ENCODE measurements around the gene OR8H2. TPM values are rescaled to one million over a fixed set of nuclear protein-coding genes. Genes with fewer than 3 reads are reported as not detected.

Gene OR8H2
- total and polyA plus RNA-seq, 2 of the 4 experiments (the other 2 are of a cell fraction) = not detected

DNA sequence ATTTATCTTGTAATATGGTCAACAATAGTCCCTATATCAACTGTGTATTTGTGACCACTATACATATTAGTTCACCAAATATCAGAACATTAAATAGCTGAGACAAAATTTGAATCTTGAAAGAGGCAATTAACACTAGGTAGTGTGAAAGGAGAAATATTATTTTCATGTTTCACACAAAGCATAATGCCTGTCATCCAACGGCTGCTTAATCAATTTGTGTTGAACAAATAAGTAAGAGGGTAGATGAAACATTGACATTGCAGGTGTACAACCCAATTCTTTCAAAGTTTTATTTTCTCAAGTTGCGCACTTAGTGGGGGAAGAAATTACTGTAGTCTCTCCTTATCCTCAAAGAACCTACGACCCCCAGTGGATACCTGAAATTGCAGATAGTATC is 13.8 kb upstream of the OR8H2 start:
- intact Hi-C loops (cut with micrococcal nuclease) (no loop called here), dilution Hi-C loops (cut with HindIII; ENCODE audit: low sequenced_read_pairs, unreplicated experiment) (no loop called here), in situ Hi-C loops (cut with MboI; ENCODE audit: low sequenced_read_pairs) (no loop called here)
- no peak overlapping the region for H3K23ac ChIP-seq (ENCODE audit: low read depth, low read length)
- H3K36me3 ChIP-seq (ENCODE audit: control insufficient read depth, insufficient read depth, low read length) = no peaks in the 10 kb centered on the region
- no peak overlapping the region for H4K8ac ChIP-seq (ENCODE audit: low read depth in 2 of 2, low read length in 2 of 2)
- CTCF ChIA-PET = no interaction called here
- no peak overlapping the region for H2BK15ac ChIP-seq (ENCODE audit: low read depth, low read length)
- no CpG with 5 or more reads among the region's 3 CpGs for WGBS, 2 experiments (ENCODE audit: extremely low coverage in 2 of 2, insufficient read length in 1 of 2)
- H3K4me2 ChIP-seq (ENCODE audit: low read depth, low read length) = no peak overlapping the region
- no peak for DNase-seq
- H3K4me1 ChIP-seq (ENCODE audit: control insufficient read depth, insufficient read depth, low read length) = no peaks in the 10 kb centered on the region
- no peak overlapping the region for H2AFZ ChIP-seq (replicated peaks; ENCODE audit: low read length, poor library complexity)
- no peaks in the 10 kb centered on the region for H3K79me1 ChIP-seq (ENCODE audit: low read depth in 1 of 2, low read length in 2 of 2)
- H3K4me3 ChIP-seq (ENCODE audit: insufficient read depth, low read depth, low read length) = no peak overlapping the region
- no peaks in the 10 kb centered on the region for H3K27me3 ChIP-seq (ENCODE audit: control insufficient read depth, insufficient read depth, low read length)
- no peaks in the 10 kb centered on the region; the same call in 1 of the 2 replicates for H3K9me3 ChIP-seq (ENCODE audit: control insufficient read depth, insufficient read depth, low read length)
- no peak for TF ChIP-seq CEBPB (IDR thresholded peaks at IDR 0.05; ENCODE audit: low read depth, low read length)
- no peak for TF ChIP-seq NFE2L2 (IDR thresholded peaks at IDR 0.05; ENCODE audit: low read depth, low read length)
- no peak for TF ChIP-seq MXI1 (IDR thresholded peaks at IDR 0.05; ENCODE audit: borderline replicate concordance, low read depth, low read length)
- no peak for TF ChIP-seq FOS (IDR thresholded peaks at IDR 0.05; ENCODE audit: low read depth, low read length)
- no peak for TF ChIP-seq CHD1 (IDR thresholded peaks at IDR 0.05; ENCODE audit: low read depth, low read length)
- TF ChIP-seq, protein P1, sequence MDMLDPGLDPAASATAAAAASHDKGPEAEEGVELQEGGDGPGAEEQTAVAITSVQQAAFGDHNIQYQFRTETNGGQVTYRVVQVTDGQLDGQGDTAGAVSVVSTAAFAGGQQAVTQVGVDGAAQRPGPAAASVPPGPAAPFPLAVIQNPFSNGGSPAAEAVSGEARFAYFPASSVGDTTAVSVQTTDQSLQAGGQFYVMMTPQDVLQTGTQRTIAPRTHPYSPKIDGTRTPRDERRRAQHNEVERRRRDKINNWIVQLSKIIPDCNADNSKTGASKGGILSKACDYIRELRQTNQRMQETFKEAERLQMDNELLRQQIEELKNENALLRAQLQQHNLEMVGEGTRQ (IDR thresholded peaks at IDR 0.05; ENCODE audit: low read depth, low read length) = no peak
- no peak for TF ChIP-seq RFX5 (IDR thresholded peaks at IDR 0.05; ENCODE audit: low read depth, low read length)
- no peak for TF ChIP-seq RAD21 (IDR thresholded peaks at IDR 0.05; ENCODE audit: low read length)
- no peak for TF ChIP-seq MAFK (IDR thresholded peaks at IDR 0.05; ENCODE audit: low read depth, low read length)
- TF ChIP-seq, protein P2, sequence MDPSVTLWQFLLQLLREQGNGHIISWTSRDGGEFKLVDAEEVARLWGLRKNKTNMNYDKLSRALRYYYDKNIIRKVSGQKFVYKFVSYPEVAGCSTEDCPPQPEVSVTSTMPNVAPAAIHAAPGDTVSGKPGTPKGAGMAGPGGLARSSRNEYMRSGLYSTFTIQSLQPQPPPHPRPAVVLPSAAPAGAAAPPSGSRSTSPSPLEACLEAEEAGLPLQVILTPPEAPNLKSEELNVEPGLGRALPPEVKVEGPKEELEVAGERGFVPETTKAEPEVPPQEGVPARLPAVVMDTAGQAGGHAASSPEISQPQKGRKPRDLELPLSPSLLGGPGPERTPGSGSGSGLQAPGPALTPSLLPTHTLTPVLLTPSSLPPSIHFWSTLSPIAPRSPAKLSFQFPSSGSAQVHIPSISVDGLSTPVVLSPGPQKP (IDR thresholded peaks at IDR 0.05; ENCODE audit: borderline replicate concordance, low read depth, low read length) = no peak
- TF ChIP-seq POLR2A (IDR thresholded peaks at IDR 0.05; ENCODE audit: low read depth, low read length) = no peak
- TF ChIP-seq SMC3 (IDR thresholded peaks at IDR 0.05; ENCODE audit: low read depth, low read length) = no peak
- no peak for TF ChIP-seq RCOR1 (IDR thresholded peaks at IDR 0.05; ENCODE audit: insufficient replicate concordance, low read length)
- TF ChIP-seq, protein P3, sequence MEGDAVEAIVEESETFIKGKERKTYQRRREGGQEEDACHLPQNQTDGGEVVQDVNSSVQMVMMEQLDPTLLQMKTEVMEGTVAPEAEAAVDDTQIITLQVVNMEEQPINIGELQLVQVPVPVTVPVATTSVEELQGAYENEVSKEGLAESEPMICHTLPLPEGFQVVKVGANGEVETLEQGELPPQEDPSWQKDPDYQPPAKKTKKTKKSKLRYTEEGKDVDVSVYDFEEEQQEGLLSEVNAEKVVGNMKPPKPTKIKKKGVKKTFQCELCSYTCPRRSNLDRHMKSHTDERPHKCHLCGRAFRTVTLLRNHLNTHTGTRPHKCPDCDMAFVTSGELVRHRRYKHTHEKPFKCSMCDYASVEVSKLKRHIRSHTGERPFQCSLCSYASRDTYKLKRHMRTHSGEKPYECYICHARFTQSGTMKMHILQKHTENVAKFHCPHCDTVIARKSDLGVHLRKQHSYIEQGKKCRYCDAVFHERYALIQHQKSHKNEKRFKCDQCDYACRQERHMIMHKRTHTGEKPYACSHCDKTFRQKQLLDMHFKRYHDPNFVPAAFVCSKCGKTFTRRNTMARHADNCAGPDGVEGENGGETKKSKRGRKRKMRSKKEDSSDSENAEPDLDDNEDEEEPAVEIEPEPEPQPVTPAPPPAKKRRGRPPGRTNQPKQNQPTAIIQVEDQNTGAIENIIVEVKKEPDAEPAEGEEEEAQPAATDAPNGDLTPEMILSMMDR (conservative IDR thresholded peaks at IDR 0.05; ENCODE audit: low read depth, low read length) = no peak
- TF ChIP-seq MAZ (IDR thresholded peaks at IDR 0.05; ENCODE audit: borderline replicate concordance, low read depth, low read length) = no peak
- no peak for TF ChIP-seq BHLHE40 (IDR thresholded peaks at IDR 0.05; ENCODE audit: low read depth, low read length)
- H3K56ac ChIP-seq (ENCODE audit: extremely low read depth, insufficient read depth, low read length) = no peak overlapping the region
- no peaks in the 10 kb centered on the region for H3K9me1 ChIP-seq (ENCODE audit: insufficient read depth, low read length)
- H2BK5ac ChIP-seq (ENCODE audit: low read depth, low read length, poor library complexity, severe bottlenecking) = no peak overlapping the region
- H3K14ac ChIP-seq (replicated peaks; ENCODE audit: low read depth, low read length) = no peak overlapping the region
- no peak overlapping the region for H2AK5ac ChIP-seq (ENCODE audit: low read depth, low read length)
- H2BK120ac ChIP-seq (ENCODE audit: low read depth, low read length) = no peak overlapping the region
- no peaks in the 10 kb centered on the region for H4K20me1 ChIP-seq (ENCODE audit: insufficient read depth, low read length)
- ATAC-seq (ENCODE audit: low read depth) = no peak
- BruUV-seq (replicated peaks) = no TSS peak
- no peak overlapping the region for H4K91ac ChIP-seq (ENCODE audit: insufficient read depth, low read depth, low read length)
- H2AK9ac ChIP-seq (replicated peaks; ENCODE audit: low read depth, low read length, poor library complexity) = no peak overlapping the region
- no peak overlapping the region for H3K4ac ChIP-seq (ENCODE audit: low read depth, low read length)
- POLR2A ChIA-PET (ENCODE audit: unreplicated experiment) = no interaction called here
- no peak overlapping the region for H3K18ac ChIP-seq (ENCODE audit: low read depth, low read length)
- H4K5ac ChIP-seq (ENCODE audit: low read depth, low read length) = no peak overlapping the region
- no peak overlapping the region for H2BK20ac ChIP-seq (ENCODE audit: low read depth, low read length)
- no peak overlapping the region for H3K27ac ChIP-seq (ENCODE audit: insufficient read depth, low read length)
- H3K9ac ChIP-seq (ENCODE audit: low read depth, low read length) = no peak overlapping the region

Data from IMR-90 (cell line).